GM12872 (cell line): ENCODE measurements around the gene GPR35.

Experiments
- TF ChIP-seq, protein P1 (sequence below): IDR thresholded peaks from 3 replicates; pipeline ENCODE4 v1.5.1; 2011; ENCODE audit warnings: low read depth, mild to moderate bottlenecking, low read length, moderate library complexity; ENCODE audit not compliant: insufficient read depth

Gene GPR35

DNA sequence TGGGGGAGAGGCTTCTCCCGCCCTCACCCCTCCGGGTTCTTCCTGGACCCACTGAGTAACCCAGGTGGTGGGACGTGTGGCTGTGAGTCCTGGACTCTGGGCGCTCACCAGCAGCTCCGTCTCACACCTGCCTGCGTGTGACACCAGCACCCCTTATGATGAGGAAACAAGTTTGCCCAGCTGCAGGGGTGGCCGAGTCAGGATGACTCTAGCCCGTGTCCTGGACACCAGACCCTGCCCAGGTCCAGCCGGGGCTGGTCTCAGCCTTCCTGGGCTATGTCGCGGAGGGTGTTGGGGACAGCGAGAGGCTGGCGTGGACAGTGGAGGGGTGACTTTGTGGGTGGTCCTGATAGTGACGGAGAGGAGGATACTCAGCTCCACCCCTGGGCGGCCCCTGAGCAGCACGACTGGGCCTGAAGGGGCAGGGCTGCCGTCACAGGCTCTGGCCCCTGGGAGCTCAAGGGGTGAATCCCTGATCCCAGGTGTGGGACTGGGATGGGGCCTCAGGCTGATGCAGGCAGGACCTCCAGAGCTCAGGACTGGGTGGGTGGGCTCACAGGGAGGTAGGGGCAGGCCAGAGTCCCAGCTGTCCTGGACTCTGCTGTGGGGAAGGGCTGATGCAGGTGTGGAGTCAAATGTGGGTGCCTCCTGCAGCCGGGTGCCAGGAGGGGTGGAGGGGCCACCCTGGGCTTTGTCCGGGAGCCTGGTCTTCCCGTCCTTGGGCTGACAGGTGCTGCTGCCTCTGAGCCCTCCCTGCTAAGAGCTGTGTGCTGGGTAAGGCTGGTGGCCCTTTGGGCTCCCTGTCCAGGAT, 3.7 kb downstream of the GPR35 start:
- TF ChIP-seq, protein P1, sequence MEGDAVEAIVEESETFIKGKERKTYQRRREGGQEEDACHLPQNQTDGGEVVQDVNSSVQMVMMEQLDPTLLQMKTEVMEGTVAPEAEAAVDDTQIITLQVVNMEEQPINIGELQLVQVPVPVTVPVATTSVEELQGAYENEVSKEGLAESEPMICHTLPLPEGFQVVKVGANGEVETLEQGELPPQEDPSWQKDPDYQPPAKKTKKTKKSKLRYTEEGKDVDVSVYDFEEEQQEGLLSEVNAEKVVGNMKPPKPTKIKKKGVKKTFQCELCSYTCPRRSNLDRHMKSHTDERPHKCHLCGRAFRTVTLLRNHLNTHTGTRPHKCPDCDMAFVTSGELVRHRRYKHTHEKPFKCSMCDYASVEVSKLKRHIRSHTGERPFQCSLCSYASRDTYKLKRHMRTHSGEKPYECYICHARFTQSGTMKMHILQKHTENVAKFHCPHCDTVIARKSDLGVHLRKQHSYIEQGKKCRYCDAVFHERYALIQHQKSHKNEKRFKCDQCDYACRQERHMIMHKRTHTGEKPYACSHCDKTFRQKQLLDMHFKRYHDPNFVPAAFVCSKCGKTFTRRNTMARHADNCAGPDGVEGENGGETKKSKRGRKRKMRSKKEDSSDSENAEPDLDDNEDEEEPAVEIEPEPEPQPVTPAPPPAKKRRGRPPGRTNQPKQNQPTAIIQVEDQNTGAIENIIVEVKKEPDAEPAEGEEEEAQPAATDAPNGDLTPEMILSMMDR, result no peak

DNA sequence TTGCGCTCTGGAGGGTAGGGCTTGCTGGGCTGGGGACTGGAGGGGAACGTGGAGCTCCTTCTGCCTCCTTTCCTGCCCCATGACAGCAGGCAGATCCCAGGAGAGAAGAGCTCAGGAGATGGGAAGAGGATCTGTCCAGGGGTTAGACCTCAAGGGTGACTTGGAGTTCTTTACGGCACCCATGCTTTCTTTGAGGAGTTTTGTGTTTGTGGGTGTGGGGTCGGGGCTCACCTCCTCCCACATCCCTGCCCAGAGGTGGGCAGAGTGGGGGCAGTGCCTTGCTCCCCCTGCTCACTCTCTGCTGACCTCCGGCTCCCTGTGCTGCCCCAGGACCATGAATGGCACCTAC, 4.3 kb downstream of the GPR35 start:
- TF ChIP-seq, protein P1, result no peak

DNA sequence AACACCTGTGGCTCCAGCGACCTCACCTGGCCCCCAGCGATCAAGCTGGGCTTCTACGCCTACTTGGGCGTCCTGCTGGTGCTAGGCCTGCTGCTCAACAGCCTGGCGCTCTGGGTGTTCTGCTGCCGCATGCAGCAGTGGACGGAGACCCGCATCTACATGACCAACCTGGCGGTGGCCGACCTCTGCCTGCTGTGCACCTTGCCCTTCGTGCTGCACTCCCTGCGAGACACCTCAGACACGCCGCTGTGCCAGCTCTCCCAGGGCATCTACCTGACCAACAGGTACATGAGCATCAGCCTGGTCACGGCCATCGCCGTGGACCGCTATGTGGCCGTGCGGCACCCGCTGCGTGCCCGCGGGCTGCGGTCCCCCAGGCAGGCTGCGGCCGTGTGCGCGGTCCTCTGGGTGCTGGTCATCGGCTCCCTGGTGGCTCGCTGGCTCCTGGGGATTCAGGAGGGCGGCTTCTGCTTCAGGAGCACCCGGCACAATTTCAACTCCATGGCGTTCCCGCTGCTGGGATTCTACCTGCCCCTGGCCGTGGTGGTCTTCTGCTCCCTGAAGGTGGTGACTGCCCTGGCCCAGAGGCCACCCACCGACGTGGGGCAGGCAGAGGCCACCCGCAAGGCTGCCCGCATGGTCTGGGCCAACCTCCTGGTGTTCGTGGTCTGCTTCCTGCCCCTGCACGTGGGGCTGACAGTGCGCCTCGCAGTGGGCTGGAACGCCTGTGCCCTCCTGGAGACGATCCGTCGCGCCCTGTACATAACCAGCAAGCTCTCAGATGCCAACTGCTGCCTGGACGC, 4.9 kb downstream of the GPR35 start:
- TF ChIP-seq, protein P1, result no peak

DNA sequence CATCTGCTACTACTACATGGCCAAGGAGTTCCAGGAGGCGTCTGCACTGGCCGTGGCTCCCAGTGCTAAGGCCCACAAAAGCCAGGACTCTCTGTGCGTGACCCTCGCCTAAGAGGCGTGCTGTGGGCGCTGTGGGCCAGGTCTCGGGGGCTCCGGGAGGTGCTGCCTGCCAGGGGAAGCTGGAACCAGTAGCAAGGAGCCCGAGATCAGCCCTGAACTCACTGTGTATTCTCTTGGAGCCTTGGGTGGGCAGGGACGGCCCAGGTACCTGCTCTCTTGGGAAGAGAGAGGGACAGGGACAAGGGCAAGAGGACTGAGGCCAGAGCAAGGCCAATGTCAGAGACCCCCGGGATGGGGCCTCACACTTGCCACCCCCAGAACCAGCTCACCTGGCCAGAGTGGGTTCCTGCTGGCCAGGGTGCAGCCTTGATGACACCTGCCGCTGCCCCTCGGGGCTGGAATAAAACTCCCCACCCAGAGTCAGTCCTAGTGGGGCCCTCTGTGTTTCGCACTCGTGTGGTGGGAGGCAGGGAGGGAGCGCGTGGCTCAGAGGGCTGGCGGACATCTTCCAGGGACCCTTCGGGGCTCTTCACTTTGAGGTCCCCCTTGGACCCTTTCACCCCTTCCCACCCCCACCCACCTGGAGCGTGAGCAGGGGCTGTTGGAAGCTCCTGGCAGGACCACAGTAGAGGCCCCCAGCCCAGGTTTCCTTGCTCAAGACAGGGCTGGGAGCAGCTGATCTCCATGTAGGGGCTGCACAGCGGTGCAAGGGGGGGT, 5.7 kb downstream of the GPR35 start:
- TF ChIP-seq, protein P1, result no peak

DNA sequence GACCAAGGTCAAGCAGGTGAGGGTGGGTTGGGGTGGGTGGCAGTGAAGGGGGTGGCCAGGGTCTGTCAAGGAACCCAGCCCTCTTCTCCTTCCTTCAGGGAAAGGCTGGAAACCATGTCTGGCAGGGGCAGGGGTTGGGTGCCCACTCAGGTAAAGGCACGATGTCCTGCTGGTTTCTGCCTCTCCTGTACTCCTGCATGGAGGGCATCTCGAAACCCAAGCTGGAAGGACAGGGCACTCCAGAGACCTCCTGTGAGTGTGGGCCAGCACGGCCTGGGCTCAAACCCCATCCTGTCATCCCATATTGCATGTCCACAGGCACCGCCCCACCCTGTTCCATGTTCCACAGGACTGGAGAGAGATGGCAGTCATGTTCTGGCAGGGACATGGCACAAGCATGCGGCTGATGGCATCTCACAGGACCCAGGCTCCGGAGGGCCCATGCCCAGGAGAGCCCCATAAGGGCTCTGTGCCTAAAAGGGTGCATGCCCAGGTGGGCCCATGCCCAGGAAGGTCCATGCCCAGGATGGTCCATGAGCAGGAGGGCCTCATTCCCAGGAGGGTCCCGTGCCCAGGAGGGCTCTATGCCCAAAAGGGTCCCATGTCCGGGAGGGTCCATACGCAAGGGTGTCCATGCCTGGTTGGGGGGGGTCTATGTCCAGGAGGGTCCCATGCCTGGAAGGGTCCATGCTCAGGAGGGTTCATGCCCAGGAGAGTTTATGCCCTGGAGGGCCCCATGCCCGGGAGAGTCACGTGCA, 6.4 kb downstream of the GPR35 start:
- TF ChIP-seq, protein P1, result no peak

DNA sequence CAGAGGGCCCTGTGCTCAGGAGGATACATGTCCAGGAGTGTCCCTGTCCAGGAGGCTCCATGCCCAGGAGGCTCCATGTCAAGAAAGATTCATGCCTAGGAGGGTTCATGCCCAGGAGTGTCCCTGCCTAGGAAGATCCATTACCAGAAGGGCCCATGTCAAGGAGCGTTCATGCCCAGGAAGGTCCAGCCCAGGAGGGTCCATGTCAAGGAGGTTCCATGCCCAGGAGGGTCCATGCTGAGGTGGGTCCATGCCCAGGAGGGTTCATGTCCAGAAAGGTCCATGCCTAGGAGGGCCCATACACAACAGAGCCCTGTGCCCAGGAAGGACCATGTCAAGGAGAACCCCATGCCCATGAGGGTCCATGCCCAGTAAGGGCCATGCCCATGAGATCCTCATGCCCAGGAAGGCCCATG, 7.0 kb downstream of the GPR35 start:
- TF ChIP-seq, protein P1, result no peak
